ENCODE data around the gene TPH2.

The TPH2 gene

DNA sequence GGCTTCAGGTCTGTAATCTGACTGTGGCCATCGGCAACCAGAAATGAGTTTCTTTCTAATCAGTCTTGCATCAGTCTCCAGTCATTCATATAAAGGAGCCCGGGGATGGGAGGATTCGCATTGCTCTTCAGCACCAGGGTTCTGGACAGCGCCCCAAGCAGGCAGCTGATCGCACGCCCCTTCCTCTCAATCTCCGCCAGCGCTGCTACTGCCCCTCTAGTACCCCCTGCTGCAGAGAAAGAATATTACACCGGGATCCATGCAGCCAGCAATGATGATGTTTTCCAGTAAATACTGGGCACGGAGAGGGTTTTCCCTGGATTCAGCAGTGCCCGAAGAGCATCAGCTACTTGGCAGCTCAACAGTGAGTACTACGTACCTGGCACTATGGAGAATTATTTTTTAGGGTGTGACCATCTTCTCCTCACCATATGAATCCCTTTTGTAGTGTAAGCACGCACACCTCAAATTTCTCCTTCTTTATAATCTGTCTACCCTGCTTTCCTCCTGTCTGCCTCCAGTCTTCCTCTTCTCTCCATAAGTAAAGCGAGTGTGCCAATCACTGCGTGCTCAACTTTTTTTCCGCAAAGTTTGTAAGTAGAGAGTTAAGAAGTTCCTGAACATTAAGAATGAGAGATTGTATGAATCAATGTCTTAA lies at the start of gene TPH2:
Gene TPH2 (plus strand): TSS at position 118 of the 658 bp plus-strand sequence. CDS start 142 bp downstream, at position 260.
- peak; percentile 45 for DNase-seq (ENCODE audit: low spot score)

- no peak for DNase-seq (ENCODE audit: low spot score)
Measured at GRCh38 chr12:71890475-71890874, 48.2 kb upstream of the TPH2 start.

DNA sequence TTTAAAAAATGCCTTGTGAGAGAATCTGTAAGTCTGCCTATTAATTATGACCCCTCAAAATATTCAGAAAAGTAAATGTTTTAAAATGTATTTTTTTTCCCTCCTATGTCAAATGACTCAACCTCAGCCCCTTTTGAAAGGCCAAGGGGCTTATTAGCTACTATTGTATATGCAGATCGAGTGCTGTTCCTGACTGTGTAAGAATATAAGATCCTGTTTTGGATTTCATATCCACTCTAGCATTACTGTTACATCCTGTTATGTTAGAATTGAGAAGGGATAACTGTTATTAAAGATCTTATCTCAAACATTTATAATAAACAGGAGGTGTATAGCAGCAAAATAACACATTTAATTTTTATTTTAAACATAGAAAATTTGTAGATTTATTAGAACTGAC lies 46.6 kb upstream of the TPH2 start:
- DNase-seq (ENCODE audit: low spot score), result no peak

GRCh38 chr12:71896205-71896882 lies 42.3 kb upstream of the TPH2 start:
- no peak for DNase-seq (ENCODE audit: low spot score)

GRCh38 chr12:71900091-71900490 lies 38.6 kb upstream of the TPH2 start:
- DNase-seq (ENCODE audit: low spot score), result peak; percentile 23

DNA sequence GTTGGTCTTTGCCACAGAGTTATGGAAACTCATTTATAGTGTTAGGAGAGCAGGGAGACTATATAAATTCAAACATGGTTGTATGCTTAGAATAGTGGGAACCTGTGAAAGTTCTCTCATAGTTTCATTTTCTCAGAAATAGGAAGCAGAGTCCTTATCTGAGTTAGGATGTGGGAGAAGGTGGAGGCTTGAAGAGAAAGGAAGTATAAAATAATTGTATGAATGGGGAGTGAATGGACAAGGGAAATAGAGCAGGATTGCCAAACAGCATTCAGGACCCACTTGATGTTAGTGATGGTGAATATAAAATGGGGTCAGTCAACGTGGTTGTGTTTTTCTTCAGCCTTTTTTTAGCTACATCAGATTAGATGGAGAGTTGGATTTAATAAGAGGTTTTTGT lies 34.0 kb upstream of the TPH2 start:
- no peak for DNase-seq (ENCODE audit: low spot score)

- no peak for DNase-seq (ENCODE audit: low spot score)
Measured at GRCh38 chr12:71935594-71935993, 3.1 kb upstream of the TPH2 start.

- no peak for DNase-seq (ENCODE audit: low spot score)
Measured at GRCh38 chr12:71940068-71940467, 1.4 kb downstream of the TPH2 start.

- DNase-seq (ENCODE audit: low spot score), result no peak
Measured at GRCh38 chr12:71941174-71941573, 2.5 kb downstream of the TPH2 start.

DNA sequence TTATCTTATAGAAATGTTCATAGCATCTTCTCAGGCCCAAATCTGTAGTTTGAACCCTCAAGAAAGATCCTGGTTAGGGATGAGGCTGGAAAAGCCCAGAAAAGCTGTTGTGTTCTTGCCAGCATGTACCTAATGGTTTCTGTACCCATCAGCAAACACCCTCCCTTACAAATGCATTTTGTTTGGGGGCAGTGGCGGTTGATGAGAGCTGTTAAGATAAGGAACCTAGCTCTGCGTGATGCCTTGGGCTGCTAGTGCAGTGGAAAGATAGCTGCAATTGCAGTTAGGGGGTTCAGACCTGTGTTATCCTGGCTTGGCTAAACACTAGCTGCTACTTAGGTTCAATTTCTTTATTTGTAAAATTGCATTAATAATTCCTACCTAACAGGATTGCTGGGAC lies 3.6 kb downstream of the TPH2 start:
- DNase-seq (ENCODE audit: low spot score), result no peak

DNA sequence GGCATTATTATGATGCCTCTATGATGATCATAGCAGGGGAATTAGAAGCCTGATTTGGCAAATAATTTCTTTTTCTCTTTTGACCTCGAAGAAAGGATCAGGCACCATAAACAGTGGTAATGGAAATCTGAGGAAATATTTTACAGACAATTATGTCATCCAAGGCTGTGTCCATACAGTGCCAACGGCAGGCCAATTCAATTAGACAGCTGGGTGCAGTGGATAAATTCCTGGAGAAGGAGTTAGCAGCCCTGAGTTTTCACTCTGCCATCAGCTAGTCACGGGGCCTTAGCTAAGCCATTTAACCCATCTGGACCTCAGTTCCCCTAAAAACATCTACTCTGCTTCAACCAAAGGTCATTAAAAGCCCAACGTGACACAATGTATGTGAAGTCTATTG lies 4.1 kb downstream of the TPH2 start:
- no peak for DNase-seq (ENCODE audit: low spot score)

DNA sequence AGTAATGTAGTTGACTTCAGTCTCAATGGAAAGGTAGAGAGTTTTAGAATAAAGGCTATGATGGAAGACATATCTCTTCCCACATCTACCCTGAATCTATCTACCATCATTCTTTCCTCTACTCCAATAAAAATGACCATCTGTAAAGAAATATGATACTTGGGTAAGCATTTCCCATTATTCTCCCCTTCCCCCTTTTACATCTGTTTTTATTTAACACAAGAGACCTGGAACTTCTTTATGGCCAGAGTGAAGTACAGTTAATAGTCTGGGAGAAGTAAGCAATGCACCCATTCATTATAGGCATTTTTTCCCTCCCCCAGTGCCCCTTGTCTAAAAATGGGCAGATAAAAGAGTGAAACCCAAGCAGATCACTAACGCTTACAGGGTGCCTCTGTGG lies 6.5 kb downstream of the TPH2 start:
- DNase-seq (ENCODE audit: low spot score), result no peak

GRCh38 chr12:71945883-71946282 lies 7.2 kb downstream of the TPH2 start:
- no peak for DNase-seq (ENCODE audit: low spot score)

DNA sequence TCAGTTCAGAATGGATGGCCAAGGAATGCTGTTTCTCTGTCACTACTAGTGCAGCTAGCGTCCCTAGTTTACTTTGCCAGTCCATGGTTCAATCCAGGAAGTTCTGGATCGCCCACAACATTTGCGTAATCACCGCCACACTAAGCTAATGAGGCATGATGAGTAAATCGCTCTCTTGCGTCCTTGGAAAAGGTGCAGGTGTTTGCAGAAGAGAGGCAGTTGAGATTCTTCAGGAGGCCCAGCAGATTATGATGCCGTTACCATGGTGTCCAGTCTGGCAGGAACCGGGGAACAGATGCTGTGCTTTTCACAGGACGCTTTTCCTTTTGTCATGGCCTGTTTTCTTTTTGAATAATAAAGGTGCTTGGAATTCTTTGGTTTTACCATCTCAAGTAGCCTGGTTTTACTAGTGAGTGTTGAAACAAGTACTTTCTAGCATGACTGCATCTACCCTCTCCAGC lies 9.0 kb downstream of the TPH2 start:
- peak; percentile 17 for DNase-seq (ENCODE audit: low spot score)

DNA sequence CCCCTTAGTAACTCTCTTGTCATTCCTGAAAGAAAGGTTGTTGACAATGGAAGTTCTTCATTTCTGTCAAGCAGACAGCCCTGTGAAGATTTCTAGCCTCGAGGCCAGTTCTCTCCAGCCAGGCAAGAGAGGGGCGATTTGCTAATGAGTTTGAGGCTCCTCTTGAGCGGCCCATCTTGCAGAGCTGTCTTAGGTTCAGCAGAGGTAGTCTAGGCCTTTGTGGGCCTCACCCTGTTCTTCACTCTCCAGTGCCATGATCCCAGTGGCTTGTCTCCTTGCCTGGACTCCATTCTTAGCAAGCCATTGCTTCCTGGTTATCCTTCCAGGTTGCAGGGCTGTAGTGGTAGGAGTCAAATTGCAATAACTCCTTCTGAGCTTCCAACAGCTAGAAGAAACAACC lies 9.7 kb downstream of the TPH2 start:
- no peak for DNase-seq (ENCODE audit: low spot score)

DNA sequence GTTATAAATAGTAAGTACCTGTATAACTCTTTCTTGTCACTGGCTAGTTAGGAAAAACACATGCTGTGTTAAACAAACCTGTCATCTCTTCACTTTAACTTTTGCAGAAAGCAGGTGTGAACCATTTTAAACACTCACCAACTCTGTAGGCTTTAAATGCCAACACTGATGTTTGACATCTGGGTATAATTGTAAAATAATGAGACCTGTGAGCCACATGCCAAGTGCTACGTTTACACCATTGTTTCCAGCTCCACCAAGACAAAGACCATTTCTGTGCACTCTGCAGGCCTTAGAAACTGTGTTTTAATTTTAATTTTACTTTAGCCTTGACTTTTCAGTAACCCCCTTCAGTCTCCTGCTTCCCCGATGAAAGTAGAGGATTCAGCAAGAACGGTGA lies 11.0 kb downstream of the TPH2 start:
- DNase-seq (ENCODE audit: low spot score), result no peak

DNA sequence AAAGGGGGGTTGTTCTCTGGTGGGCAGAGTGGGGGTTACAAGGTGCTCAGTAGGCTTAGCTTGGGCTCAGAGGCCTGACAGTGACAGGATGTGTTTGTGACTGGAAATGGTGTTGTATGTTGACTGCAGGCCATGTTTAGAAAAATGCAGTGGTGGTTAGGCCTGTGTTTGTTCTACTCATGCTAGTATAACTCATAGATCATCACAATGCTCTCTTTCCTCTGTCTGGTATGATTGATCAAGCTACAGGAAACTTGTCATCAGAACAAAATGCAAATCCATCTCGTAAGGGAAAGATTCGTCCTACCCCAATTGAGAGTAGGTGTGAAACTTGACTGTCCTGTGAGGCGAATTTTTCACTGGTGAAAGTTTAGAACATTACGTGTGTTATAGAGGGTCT lies 11.8 kb downstream of the TPH2 start:
- no peak for DNase-seq (ENCODE audit: low spot score)

DNA sequence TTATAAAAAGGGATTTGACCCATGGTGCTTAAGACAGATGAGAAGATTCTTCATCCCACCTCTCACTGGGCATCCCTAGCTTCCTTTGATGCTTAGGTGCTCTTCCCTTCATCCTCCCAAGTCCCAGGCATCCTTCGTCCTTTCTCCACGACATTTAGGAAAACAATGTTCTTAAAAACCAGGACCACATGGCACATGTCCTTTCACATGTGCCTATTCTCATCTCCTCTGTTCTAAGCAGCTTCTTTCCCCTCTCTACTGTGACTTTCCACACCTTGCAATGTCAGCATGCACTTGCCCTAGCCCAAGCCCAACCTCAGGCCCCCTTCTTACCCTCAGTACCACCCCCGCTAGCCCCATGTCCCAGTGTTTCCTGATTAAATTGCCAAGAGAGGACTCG lies 12.2 kb downstream of the TPH2 start:
- DNase-seq (ENCODE audit: low spot score), result no peak

GRCh38 chr12:71954083-71954778 lies 15.6 kb downstream of the TPH2 start:
- DNase-seq (ENCODE audit: low spot score), result no peak

GRCh38 chr12:71954861-71955260 lies 16.2 kb downstream of the TPH2 start:
- no peak for DNase-seq (ENCODE audit: low spot score)

DNA sequence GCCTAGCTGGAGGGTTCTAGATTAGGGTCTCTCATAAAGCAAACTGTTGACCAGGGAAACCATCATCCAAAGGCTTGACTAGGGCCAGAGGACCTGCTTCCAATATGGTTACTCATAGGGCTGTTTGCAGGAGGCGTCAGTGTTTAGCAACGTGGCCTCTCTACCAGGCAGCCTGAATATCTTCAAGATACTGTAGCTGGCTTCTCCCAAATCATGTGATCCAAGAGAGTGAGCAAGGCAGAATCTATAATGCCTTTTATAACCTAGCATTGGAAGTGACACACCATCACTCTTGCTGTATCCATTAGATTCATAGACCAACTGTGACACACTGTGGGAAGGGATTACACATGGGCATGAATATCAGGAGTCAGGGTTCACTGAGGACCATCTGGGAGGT lies 17.3 kb downstream of the TPH2 start:
- DNase-seq (ENCODE audit: low spot score), result peak; percentile 25

DNA sequence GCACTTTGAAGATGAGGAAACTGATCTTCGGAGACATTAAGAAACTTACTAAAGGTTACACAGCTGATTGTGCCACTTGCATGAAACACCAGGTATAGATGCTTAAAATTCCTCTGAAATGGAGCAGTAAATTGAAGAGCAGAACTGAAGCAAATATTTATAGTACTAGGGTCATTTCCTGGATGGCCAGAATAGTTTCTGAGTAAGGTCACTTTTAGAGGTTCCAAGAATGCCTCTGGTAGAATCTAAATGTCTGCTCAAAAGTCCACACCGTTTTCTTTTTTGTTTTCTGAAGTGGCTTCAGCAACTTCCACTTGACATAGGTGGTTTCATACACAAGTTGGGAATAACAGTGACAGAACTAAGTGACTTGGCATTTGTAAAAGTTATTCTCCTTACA lies 19.4 kb downstream of the TPH2 start:
- peak; percentile 42 for DNase-seq (ENCODE audit: low spot score)

GRCh38 chr12:71958457-71958856 lies 19.8 kb downstream of the TPH2 start:
- no peak for DNase-seq (ENCODE audit: low spot score)
